Stimulated activated CD8-positive, alpha-beta memory T cell treated with anti-CD3 and anti-CD28 coated beads, Interleukin-2, amount 100 ng/mL, for 1 hour (primary cell): Measurements from ENCODE around the gene SLC17A6.

Experiments used
- DNase-seq, 2 donors: peaks; one replicate each; pipeline ENCODE4 v3.0.0-alpha.2; 2020; ENCODE audit warnings: low read depth in 2 of 2

The SLC17A6 gene

GRCh38 chr11:22389526-22390282 lies 51.5 kb downstream of the SLC17A6 start:
- no peak for DNase-seq

GRCh38 chr11:22390283-22390655 lies 52.1 kb downstream of the SLC17A6 start:
- no peak for DNase-seq

GRCh38 chr11:22392561-22392960 lies 54.4 kb downstream of the SLC17A6 start:
- no peak for DNase-seq

- no peak for DNase-seq
Observed at GRCh38 chr11:22405377-22405776, 67.2 kb downstream of the SLC17A6 start.

GRCh38 chr11:22407267-22407666 lies 69.1 kb downstream of the SLC17A6 start:
- no peak for DNase-seq

- no peak for DNase-seq
Observed at GRCh38 chr11:22407921-22408320, 69.7 kb downstream of the SLC17A6 start.

- DNase-seq: no peak
Observed at GRCh38 chr11:22415476-22415875, 77.3 kb downstream of the SLC17A6 start.

GRCh38 chr11:22416462-22416861 lies 78.3 kb downstream of the SLC17A6 start:
- DNase-seq: no peak

- no peak for DNase-seq
Observed at GRCh38 chr11:22426915-22427314, 88.7 kb downstream of the SLC17A6 start.
